GM18873 (cell line): ENCODE data around the gene IL18RAP.

Experiments
- ATAC-seq: cut with Tn5 transposase; IDR thresholded peaks from one replicate; pipeline ENCODE4 v1.9.1; 2021; ENCODE audit warnings: mild to moderate bottlenecking, moderate library complexity, moderate number of reproducible peaks; ENCODE audit not compliant: unreplicated experiment, low FRiP score

Gene IL18RAP

DNA sequence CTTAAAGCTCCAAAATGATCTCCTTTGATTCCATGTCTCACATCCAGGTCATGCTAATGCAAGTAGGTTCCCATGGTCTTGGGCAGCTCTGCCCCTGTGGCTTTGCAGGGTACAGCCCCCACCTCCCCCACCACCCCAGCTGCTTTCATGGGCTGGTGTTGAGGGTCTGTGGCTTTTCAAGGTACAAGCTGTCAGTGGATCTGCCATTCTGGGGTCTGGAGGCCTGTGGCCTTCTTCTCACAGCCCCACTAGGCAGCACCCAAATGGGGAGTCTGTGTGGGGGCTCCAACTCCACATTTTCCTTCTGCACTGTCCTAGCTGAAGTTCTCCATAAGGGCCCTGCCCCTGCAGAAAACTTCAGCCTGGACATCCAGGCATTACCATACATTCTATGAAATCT, 69.0 kb downstream of the IL18RAP start:
- no peak for ATAC-seq

DNA sequence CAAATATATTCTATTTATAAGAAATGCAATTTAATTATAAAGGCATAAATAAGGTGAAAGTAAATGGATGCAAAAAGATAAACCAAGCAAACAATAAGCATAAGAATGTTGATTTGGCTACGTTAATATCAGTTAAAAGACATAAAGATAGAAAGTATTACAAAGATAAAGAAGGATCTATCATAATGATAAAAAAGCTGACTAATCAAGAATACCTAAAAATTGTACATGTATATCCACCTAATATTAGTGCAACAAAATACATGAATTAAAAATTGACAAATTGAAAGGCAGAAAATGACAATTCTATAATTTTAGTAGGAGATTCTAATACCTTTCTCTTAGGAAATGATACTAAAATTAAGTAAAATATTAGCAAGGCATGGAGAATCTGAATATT, 71.6 kb downstream of the IL18RAP start:
- no peak for ATAC-seq

DNA sequence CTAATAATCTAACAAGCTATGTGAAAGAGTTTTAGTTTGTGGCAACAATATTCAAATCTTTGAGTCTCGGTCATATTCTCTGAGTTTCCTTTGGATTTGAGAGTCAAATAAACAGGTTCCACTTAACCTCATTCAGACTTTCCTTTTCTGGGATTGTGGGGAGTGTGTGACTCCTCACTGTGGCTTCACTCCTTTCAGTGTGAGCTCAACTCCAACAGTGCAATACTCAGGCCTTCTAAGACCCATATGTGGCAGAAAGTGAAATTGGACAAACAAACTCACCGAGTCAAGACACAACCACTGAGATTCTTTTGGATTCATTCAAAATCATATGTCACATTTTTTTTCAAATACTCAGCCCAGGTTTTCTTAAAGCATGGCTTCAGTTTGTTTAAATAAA, 75.5 kb downstream of the IL18RAP start:
- ATAC-seq: no peak

DNA sequence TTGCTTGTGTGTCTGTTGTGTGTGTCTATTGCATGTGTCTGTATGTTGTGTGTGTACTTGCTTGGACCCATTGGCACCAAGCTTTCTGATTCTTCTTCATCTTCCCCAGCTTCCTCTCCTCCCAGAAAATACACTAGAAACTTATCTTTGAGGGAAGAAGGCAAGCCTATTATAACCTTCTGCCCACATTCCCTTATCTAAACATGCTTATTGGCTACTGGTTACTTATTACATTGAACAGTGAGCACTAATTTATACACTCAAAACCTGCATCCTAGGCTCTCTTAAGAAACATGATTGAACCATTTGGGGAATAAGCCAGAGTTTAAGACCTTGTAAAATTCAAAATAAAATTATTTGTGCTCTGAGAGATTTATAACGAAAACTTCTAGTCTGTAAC, 76.6 kb downstream of the IL18RAP start:
- no peak for ATAC-seq
